PC-9 (cell line): Measurements from ENCODE around the gene CYTH2. TPM values are rescaled to one million over a fixed set of nuclear protein-coding genes. Genes with fewer than 3 reads are reported as not detected.

Source experiments
- BruUV-seq: library from RNA; stranded (reverse); fragments of 400-500 nt; replicated peaks from 2 replicates; lab custom pipeline; 2021; lab: Mats Ljungman, UMichigan
- CTCF ChIA-PET: fragments of 300-600 bp; sonication (Branson Sonifier 250); formaldehyde crosslinking; loops from one replicate; lab custom pipeline; 2022; ENCODE audit warnings: antibody characterized with exemption; lab: Charles Lee
- POLR2A ChIA-PET: fragments of 300-600 bp; sonication (Branson Sonifier 250); formaldehyde crosslinking; loops from one replicate; lab custom pipeline; 2022; ENCODE audit warnings: antibody characterized with exemption; ENCODE audit not compliant: unreplicated experiment; lab: Charles Lee
- DNase-seq, 2 experiments: peaks; one replicate each; pipeline versions ENCODE4 v3.0.0 to v3.0.0-alpha.2; 2015 to 2022; ENCODE audit warnings: mixed read lengths in 1 of 2
- H2AFZ ChIP-seq: fragments of 200-600 bp; sonication (generic); 2 replicates; pipeline ENCODE4 v1.8.1; 2017; ENCODE audit warnings: antibody characterized with exemption
- H3F3A ChIP-seq: fragments of 200-600 bp; sonication (generic); 2 replicates; pipeline ENCODE4 v1.8.1; 2017; ENCODE audit warnings: antibody characterized with exemption, mild to moderate bottlenecking, low read depth; ENCODE audit not compliant: insufficient read depth
- H3K27ac ChIP-seq: fragments of 200-600 bp; sonication (generic); 2 replicates; pipeline ENCODE4 v1.6.1; 2016; ENCODE audit warnings: mixed run types
- H3K27me3 ChIP-seq: fragments of 200-600 bp; sonication (generic); 2 replicates; pipeline ENCODE4 v1.6.1; 2016; ENCODE audit warnings: low read depth, mixed run types; ENCODE audit not compliant: insufficient read depth
- H3K36me3 ChIP-seq: fragments of 200-600 bp; sonication (generic); 2 replicates; pipeline ENCODE4 v1.6.1; 2016; ENCODE audit warnings: low read depth, mixed run types
- H3K4me1 ChIP-seq: fragments of 200-600 bp; sonication (generic); replicated peaks from 2 replicates; pipeline ENCODE4 v1.6.1; 2016; ENCODE audit warnings: mixed run types; ENCODE audit not compliant: insufficient read depth
- H3K4me2 ChIP-seq: fragments of 200-600 bp; sonication (generic); 2 replicates; pipeline ENCODE4 v1.6.1; 2017; ENCODE audit warnings: mixed run types
- H3K4me3 ChIP-seq: fragments of 200-600 bp; sonication (generic); 2 replicates; pipeline ENCODE4 v1.6.1; 2016; ENCODE audit warnings: mixed run types
- H3K79me2 ChIP-seq: fragments of 200-600 bp; sonication (generic); 2 replicates; pipeline ENCODE4 v1.6.1; 2017; ENCODE audit warnings: low read depth, mixed run types
- H3K9me2 ChIP-seq: fragments of 200-600 bp; sonication (generic); 2 replicates; pipeline ENCODE4 v1.8.1; 2017; ENCODE audit warnings: mild to moderate bottlenecking; ENCODE audit not compliant: insufficient read depth
- H3K9me3 ChIP-seq: fragments of 200-600 bp; sonication (generic); 2 replicates; pipeline ENCODE4 v1.8.1; 2016; ENCODE audit warnings: low read depth; ENCODE audit not compliant: insufficient read depth
- H4K20me1 ChIP-seq: fragments of 200-600 bp; sonication (generic); 2 replicates; pipeline ENCODE4 v1.8.1; 2017; ENCODE audit not compliant: insufficient read depth
- EZH2 ChIP-seq: fragments of 200-600 bp; sonication (generic); IDR thresholded peaks from 2 replicates; pipeline ENCODE4 v1.8.0; 2017; ENCODE audit warnings: antibody characterized with exemption, low read depth
- intact Hi-C: fragments of 100-400 bp; cut with micrococcal nuclease; formaldehyde crosslinking; loops from one replicate; pipeline ENCODE4 v1.10.0; 2022; ENCODE audit not compliant: unreplicated experiment
- total RNA-seq: library from RNA; stranded (reverse); gene quantifications from 2 replicates; pipeline ENCODE4 v1.2.3, GENCODE V29; 2021
- TF ChIP-seq, protein P1 (sequence below): fragments of 200-600 bp; sonication (generic); conservative IDR thresholded peaks from 2 replicates; pipeline ENCODE4 v1.6.1; 2017; ENCODE audit warnings: mixed run types, antibody characterized with exemption, mild to moderate bottlenecking, moderate library complexity

The CYTH2 gene
- total RNA-seq, 1 experiment from 2014 or later = 74.4 TPM

DNA sequence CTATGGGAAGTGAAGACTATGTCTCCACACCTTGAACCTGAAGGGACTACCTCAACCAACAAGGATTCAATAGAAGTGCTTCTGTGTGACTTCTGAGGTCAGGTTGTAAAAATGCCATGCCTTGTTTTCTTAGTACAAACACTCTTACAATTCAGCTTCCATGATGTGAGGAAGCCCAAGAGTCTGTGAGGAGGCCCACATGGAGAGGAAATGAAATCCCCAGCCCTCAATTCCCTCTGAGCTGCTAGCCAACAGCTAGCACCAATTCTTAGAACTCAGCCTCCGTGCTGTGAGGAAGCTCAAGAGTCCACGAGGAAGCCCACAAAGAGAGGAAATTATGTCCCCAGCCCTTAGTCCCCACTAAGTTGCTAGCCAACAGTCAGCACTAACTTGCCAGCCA lies 55.1 kb downstream of the CYTH2 start:
- H3K4me2 ChIP-seq = no peak overlapping the region
- no peaks in the 10 kb centered on the region for H4K20me1 ChIP-seq
- CTCF ChIA-PET = no interaction called here
- no peaks in the 10 kb centered on the region for H3K4me1 ChIP-seq
- peaks cover 13% of the 10 kb centered on the region; the same call in 1 of the 2 replicates for H3F3A ChIP-seq
- no peaks in the 10 kb centered on the region for H3K9me2 ChIP-seq
- intact Hi-C loops = no loop called here
- H3K4me3 ChIP-seq = no peak overlapping the region
- H3K27me3 ChIP-seq = no peaks in the 10 kb centered on the region
- H3K9me3 ChIP-seq = peaks cover 3% of the 10 kb centered on the region; the same call in 1 of the 2 replicates
- no peak overlapping the region for H2AFZ ChIP-seq
- no peak for DNase-seq
- no TSS peak for BruUV-seq
- no peaks in the 10 kb centered on the region for H3K36me3 ChIP-seq
- POLR2A ChIA-PET = interaction anchor here (0.7 kb wide), 1 partner anchor 1345 kb away, joined by 3 read pairs; no protein-coding TSS in a partner anchor
- H3K79me2 ChIP-seq = no peaks in the 10 kb centered on the region
- no peak for TF ChIP-seq EZH2
- TF ChIP-seq, protein P1, sequence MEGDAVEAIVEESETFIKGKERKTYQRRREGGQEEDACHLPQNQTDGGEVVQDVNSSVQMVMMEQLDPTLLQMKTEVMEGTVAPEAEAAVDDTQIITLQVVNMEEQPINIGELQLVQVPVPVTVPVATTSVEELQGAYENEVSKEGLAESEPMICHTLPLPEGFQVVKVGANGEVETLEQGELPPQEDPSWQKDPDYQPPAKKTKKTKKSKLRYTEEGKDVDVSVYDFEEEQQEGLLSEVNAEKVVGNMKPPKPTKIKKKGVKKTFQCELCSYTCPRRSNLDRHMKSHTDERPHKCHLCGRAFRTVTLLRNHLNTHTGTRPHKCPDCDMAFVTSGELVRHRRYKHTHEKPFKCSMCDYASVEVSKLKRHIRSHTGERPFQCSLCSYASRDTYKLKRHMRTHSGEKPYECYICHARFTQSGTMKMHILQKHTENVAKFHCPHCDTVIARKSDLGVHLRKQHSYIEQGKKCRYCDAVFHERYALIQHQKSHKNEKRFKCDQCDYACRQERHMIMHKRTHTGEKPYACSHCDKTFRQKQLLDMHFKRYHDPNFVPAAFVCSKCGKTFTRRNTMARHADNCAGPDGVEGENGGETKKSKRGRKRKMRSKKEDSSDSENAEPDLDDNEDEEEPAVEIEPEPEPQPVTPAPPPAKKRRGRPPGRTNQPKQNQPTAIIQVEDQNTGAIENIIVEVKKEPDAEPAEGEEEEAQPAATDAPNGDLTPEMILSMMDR = no peak
- no peak overlapping the region for H3K27ac ChIP-seq

DNA sequence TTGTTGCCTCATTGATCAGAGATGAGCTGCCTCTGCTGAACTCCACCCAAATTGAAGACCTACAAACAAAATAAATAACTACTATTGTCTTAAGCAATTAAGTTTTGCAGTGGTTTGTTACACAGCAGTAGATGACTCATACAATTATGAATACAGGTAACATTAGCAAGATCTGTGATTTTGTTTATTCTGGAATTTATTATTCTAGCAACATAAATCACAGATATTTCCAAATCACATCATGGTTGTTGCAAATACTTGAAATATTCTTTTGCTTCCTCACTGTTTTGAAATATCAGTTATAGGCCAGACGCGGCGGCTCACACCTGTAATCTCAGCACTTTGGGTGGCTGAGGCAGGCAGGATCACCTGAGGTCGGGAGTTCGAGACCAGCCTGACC lies 55.6 kb downstream of the CYTH2 start:
- POLR2A ChIA-PET = no interaction called here
- Histone ChIP-seq H3K4me2 (no peak overlapping the region), H3K79me2 (no peaks in the 10 kb centered on the region), H4K20me1 (no peaks in the 10 kb centered on the region), H3K4me1 (no peaks in the 10 kb centered on the region), H2AFZ (no peak overlapping the region), H3K27me3 (no peaks in the 10 kb centered on the region), H3K9me3 (peaks cover 3% of the 10 kb centered on the region; the same call in 1 of the 2 replicates), H3K27ac (no peak overlapping the region), H3F3A (peaks cover 13% of the 10 kb centered on the region; the same call in 1 of the 2 replicates), H3K9me2 (no peaks in the 10 kb centered on the region), H3K4me3 (no peak overlapping the region), H3K36me3 (no peaks in the 10 kb centered on the region)
- CTCF ChIA-PET = interaction anchor here (0.5 kb wide), 1 partner anchor 531 kb away, joined by 3 read pairs; no protein-coding TSS in a partner anchor
- TF ChIP-seq EZH2 = no peak
- TF ChIP-seq, protein P1 = no peak
- intact Hi-C loops = no loop called here
- DNase-seq = peak in 1 of 2 experiments; percentile 66
- BruUV-seq = no TSS peak

DNA sequence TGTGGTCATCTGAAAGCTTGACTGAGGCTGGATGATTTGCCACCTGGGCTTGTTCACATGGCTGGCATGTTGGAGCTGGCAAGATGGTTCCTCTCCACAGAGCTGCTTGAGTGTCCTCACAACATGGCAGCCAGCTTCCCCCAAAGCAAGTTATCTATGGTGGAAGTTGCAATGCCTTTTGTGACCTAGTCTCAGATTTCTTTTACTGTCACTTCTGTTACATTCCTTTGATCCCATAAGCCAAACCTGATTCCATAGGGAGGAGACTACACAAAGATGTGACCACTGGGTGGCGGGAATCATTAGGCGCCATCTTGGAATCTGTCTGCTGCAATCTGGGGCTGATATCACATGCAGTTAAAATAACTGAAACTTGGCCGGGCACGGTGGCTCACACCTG lies 60.0 kb downstream of the CYTH2 start:
- H3K79me2 ChIP-seq = no peaks in the 10 kb centered on the region
- H3K27ac ChIP-seq = no peak overlapping the region
- H3K9me2 ChIP-seq = no peaks in the 10 kb centered on the region
- BruUV-seq = no TSS peak
- no peaks in the 10 kb centered on the region for H4K20me1 ChIP-seq
- TF ChIP-seq EZH2 = no peak
- TF ChIP-seq, protein P1 = no peak
- no peaks in the 10 kb centered on the region for H3K27me3 ChIP-seq
- no peak overlapping the region for H3K4me2 ChIP-seq
- H3K36me3 ChIP-seq = no peaks in the 10 kb centered on the region
- H3K4me1 ChIP-seq = no peaks in the 10 kb centered on the region
- no peak overlapping the region for H2AFZ ChIP-seq
- no peak overlapping the region for H3K4me3 ChIP-seq
- intact Hi-C loops = no loop called here
- H3K9me3 ChIP-seq = peaks cover 3% of the 10 kb centered on the region; the same call in 1 of the 2 replicates
- CTCF ChIA-PET = no interaction called here
- peaks cover 14% of the 10 kb centered on the region for H3F3A ChIP-seq
- no peak for DNase-seq
- POLR2A ChIA-PET = no interaction called here
